Heart right ventricle (tissue), 16 donors: ENCODE data around the gene MXRA8. TPM values are rescaled to one million over a fixed set of nuclear protein-coding genes. Genes with fewer than 3 reads are reported as not detected.

Experiments used
- ATAC-seq, 8 donors: fragments of 200-7000 bp; cut with Tn5 transposase; one replicate each; pipeline ENCODE4 v1.9.1; 2020; ENCODE audit warnings: mild to moderate bottlenecking in 8 of 8, moderate library complexity in 8 of 8, moderate number of reproducible peaks in 1 of 8
- DNase-seq, 2 donors: peaks; one replicate each; pipeline ENCODE4 v3.0.0-alpha.2; 2020
- H3K27ac ChIP-seq, 10 donors: fragments of 200-600 bp; sonication (generic) in 2 of 10; one replicate each; pipeline versions ENCODE4 v1.5.0 to v1.8.0; 2020 to 2022; ENCODE audit warnings: mild to moderate bottlenecking in 3 of 10
- H3K27me3 ChIP-seq, 7 donors: fragments of 200-600 bp; one replicate each; pipeline ENCODE4 v1.8.0; 2021 to 2022; ENCODE audit warnings: mild to moderate bottlenecking in 2 of 7
- H3K36me3 ChIP-seq, 9 donors: fragments of 200-600 bp; sonication (generic) in 1 of 9; one replicate each; pipeline versions ENCODE4 v1.5.0 to v1.8.0; 2020 to 2022; ENCODE audit warnings: mild to moderate bottlenecking in 2 of 9
- H3K4me1 ChIP-seq, 9 donors: fragments of 200-600 bp; sonication (generic) in 1 of 9; one replicate each; pipeline versions ENCODE4 v1.5.0 to v1.8.0; 2020 to 2022; ENCODE audit warnings: mild to moderate bottlenecking in 4 of 9
- H3K4me3 ChIP-seq, 10 donors: fragments of 200-600 bp; sonication (generic) in 2 of 10; one replicate each; pipeline versions ENCODE4 v1.5.0 to v1.8.0; 2020 to 2022; ENCODE audit warnings: mild to moderate bottlenecking in 7 of 10, moderate library complexity in 2 of 10
- H3K9me3 ChIP-seq, 11 donors: fragments of 200-600 bp in 10 of 11; sonication (generic) in 2 of 11; one replicate each; pipeline versions ENCODE4 v1.5.0 to v1.8.0; 2013 to 2022; ENCODE audit warnings: mild to moderate bottlenecking in 2 of 11, control low read depth in 1 of 11, moderate library complexity in 1 of 11
- CTCF ChIP-seq, 9 donors: fragments of 200-600 bp; sonication (generic) in 2 of 9; IDR thresholded peaks; one replicate each; pipeline versions ENCODE4 v1.5.0 to v1.8.0; 2021 to 2022; ENCODE audit warnings: antibody characterized with exemption in 9 of 9, mild to moderate bottlenecking in 5 of 9, moderate library complexity in 1 of 9
- WGBS, 2 donors: extraction: QIAGEN DNeasy Blood & Tissue Kit; methylation state at CpG; one replicate each; pipeline ENCODE4 v1.1.7; 2013; ENCODE audit warnings: inconsistent platforms in 1 of 2; 5-methylcytosine and 5-hydroxymethylcytosine counted together
- intact Hi-C, 10 donors: fragments of 100-400 bp; cut with DNase I; formaldehyde crosslinking; loops; one replicate each; pipeline versions ENCODE4 v1.11.1 to v1.14.2; 2022
- polyA plus RNA-seq, 2 donors: library from polyadenylated mRNA; stranded (reverse); fragments of 200-250 nt; gene quantifications; one replicate each; pipeline ENCODE4 v1.2.3, GENCODE V29; 2013
- total RNA-seq, 10 donors: library from RNA; stranded (reverse); fragmentation: NEBNext Ultra II Directional in 3 of 10; extraction: Animal tissue kit (Norgen Biotek cat#: 25700) in 3 of 10; gene quantifications; one replicate each; pipeline versions ENCODE4 v1.2.1 to v1.2.4, GENCODE V29; 2021 to 2023
- donor health status: Arrhythmogenic right ventricular cardiomyopathy.
- donor health status: ischemic (EF 13 %, LVEDD 7.1; RV severe dilation, severe dysfunction).
- donor health status: healthy with polysubstance abuse.
- donor health status: DM: no; HTN: yes; CAD: no.
- donor health status: DM: no; HTN: no; CAD: no.
- donor health status: ischemic (EF 25% LVEDD 6.9; RV normal size, moderate dysfunction).
- donor health status: ischemic (EF 25% LVEDD 5.7; RV mildly dilated, moderate dysfunction).
- donor health status: healthy.
- donor health status: DM: yes; HTN: yes; CAD: no.
- donor health status: Ischemic cardiomyopathy.
- donor health status: ischemic (EF 35%, LVEDD 5.7; RV mildly dilated, moderate dysfunction).
- donor health status: nonischemic (EF 11% LVEDD 7.7; RV severe dilation, severe dysfunction).
- donor health status: DM: yes; HTN: yes; CAD: no.
- donor health status: PGD.
- donor health status: ischemic (EF 29% LVEDD 5.4; RV normal size, mild dysfunction).
- donor health status: nonischemic (EF 23%, LVEDD 6.1; RV moderate dilation, normal function).

The MXRA8 gene
- total and polyA plus RNA-seq, 12 donors = 7.2 to 35.6 (median 15.5) TPM

- Histone ChIP-seq H3K27me3 (no peaks in the 10 kb centered on the region), H3K36me3 (peaks cover 0 to 55% (median 9%) of the 10 kb centered on the region in 9 donors), H3K27ac (no peak overlapping the region), H3K4me3 (no peak overlapping the region), H3K4me1 (peaks cover 0 to 2% (median 0%) of the 10 kb centered on the region in 9 donors), H3K9me3 (no peaks in the 10 kb centered on the region)
- intact Hi-C loops = no loop called here
- 88 to 93% methylated on average over 18 to 26 of the region's 26 CpGs for WGBS, 2 donors
- no peak for ATAC-seq
- no peak for DNase-seq
- no peak for TF ChIP-seq CTCF (IDR thresholded peaks at IDR 0.05)
Observed at GRCh38 chr1:1336446-1336845, 21.9 kb downstream of the MXRA8 start.

- Histone ChIP-seq H3K27me3 (no peaks in the 10 kb centered on the region), H3K4me1 (peaks cover under 1 to 8% (median 4%) of the 10 kb centered on the region in 9 donors), H3K36me3 (peaks cover 0 to 51% (median 9%) of the 10 kb centered on the region in 9 donors), H3K27ac (no peak overlapping the region), H3K4me3 (no peak overlapping the region), H3K9me3 (no peaks in the 10 kb centered on the region)
- WGBS, 2 donors = 88 to 90% methylated on average over 21 of the region's 21 CpGs
- ATAC-seq (no peak), DNase-seq (no peak)
- TF ChIP-seq CTCF (IDR thresholded peaks at IDR 0.05) = no peak
- intact Hi-C loops = no loop called here
Observed at GRCh38 chr1:1335792-1336248, 22.5 kb downstream of the MXRA8 start.

- H3K4me3 ChIP-seq = no peak overlapping the region
- DNase-seq (no peak), ATAC-seq (no peak)
- peaks cover 0 to 49% (median 9%) of the 10 kb centered on the region in 9 donors for H3K36me3 ChIP-seq
- no peak for TF ChIP-seq CTCF (IDR thresholded peaks at IDR 0.05)
- H3K27me3 ChIP-seq = no peaks in the 10 kb centered on the region
- H3K4me1 ChIP-seq = peaks cover 6 to 13% (median 9%) of the 10 kb centered on the region in 9 donors
- WGBS, 2 donors = 75 to 78% methylated on average over 16 of the region's 16 CpGs
- intact Hi-C loops = no loop called here
- H3K27ac ChIP-seq = no peak overlapping the region
- no peaks in the 10 kb centered on the region for H3K9me3 ChIP-seq
Observed at GRCh38 chr1:1335283-1335682, 23.1 kb downstream of the MXRA8 start.

GRCh38 chr1:1334835-1335234 is 23.5 kb downstream of the MXRA8 start:
- ATAC-seq (no peak), DNase-seq (no peak)
- TF ChIP-seq CTCF (IDR thresholded peaks at IDR 0.05) = no peak
- H3K27me3 ChIP-seq = no peaks in the 10 kb centered on the region
- WGBS, 2 donors = 58 to 61% methylated on average over 11 of the region's 11 CpGs
- H3K9me3 ChIP-seq = no peaks in the 10 kb centered on the region
- intact Hi-C loops = no loop called here
- H3K4me1 ChIP-seq = peaks cover 6 to 17% (median 12%) of the 10 kb centered on the region in 9 donors
- H3K4me3 ChIP-seq = no peak overlapping the region
- no peak overlapping the region for H3K27ac ChIP-seq
- peaks cover 0 to 45% (median 9%) of the 10 kb centered on the region in 9 donors for H3K36me3 ChIP-seq
